HG02798 (cell line): ENCODE data around the gene ZNF280B.
"Not testable (repeated sequence)": the region's sequence is repeated elsewhere in the genome, so short reads cannot be mapped to it uniquely, and the experiment has no call there.

Source experiments
- ATAC-seq: cut with Tn5 transposase; IDR thresholded peaks from one replicate; pipeline ENCODE4 v1.9.1; 2021; ENCODE audit warnings: mild to moderate bottlenecking; ENCODE audit not compliant: unreplicated experiment, poor library complexity

The ZNF280B gene

GRCh38 chr22:22536515-22536914 is 28.0 kb upstream of the ZNF280B start:
- no peak for ATAC-seq

- no peak for ATAC-seq
These were observed 27.1 kb upstream of the ZNF280B start for GRCh38 chr22:22535662-22536061.

GRCh38 chr22:22534604-22535415 is 26.3 kb upstream of the ZNF280B start:
- no peak for ATAC-seq

GRCh38 chr22:22533863-22534262 is 25.3 kb upstream of the ZNF280B start:
- no peak for ATAC-seq

GRCh38 chr22:22533417-22533816 is 24.9 kb upstream of the ZNF280B start:
- ATAC-seq: no peak

GRCh38 chr22:22532547-22533071 is 24.1 kb upstream of the ZNF280B start:
- ATAC-seq: not testable (repeated sequence)

GRCh38 chr22:22531770-22532546 is 23.4 kb upstream of the ZNF280B start:
- no peak for ATAC-seq

GRCh38 chr22:22528780-22529179 is 20.2 kb upstream of the ZNF280B start:
- no peak for ATAC-seq

- no peak for ATAC-seq
These were observed 18.8 kb upstream of the ZNF280B start for GRCh38 chr22:22527312-22527711.

GRCh38 chr22:22526125-22526912 is 17.8 kb upstream of the ZNF280B start:
- ATAC-seq: no peak

GRCh38 chr22:22523494-22523893 is 15.0 kb upstream of the ZNF280B start:
- no peak for ATAC-seq

- no peak for ATAC-seq
These were observed 13.1 kb upstream of the ZNF280B start for GRCh38 chr22:22521631-22522030.

GRCh38 chr22:22520667-22521602 is 12.4 kb upstream of the ZNF280B start:
- no peak for ATAC-seq

GRCh38 chr22:22520020-22520656 is 11.6 kb upstream of the ZNF280B start, which contains the start of gene ZNF280A:
TSS of gene ZNF280A (minus strand) at chr22:22520270. CDS start at chr22:22515630, 4,640 bp downstream.
- no peak for ATAC-seq

GRCh38 chr22:22519591-22519990 is 11.0 kb upstream of the ZNF280B start:
- ATAC-seq: no peak

- no peak for ATAC-seq
These were observed 8.4 kb upstream of the ZNF280B start for GRCh38 chr22:22516992-22517391.

- ATAC-seq: no peak
These were observed 7.3 kb upstream of the ZNF280B start for GRCh38 chr22:22515890-22516289.

GRCh38 chr22:22514431-22514830 is 5.9 kb upstream of the ZNF280B start:
- ATAC-seq: not testable (repeated sequence)

- ATAC-seq: no peak
These were observed 5.1 kb upstream of the ZNF280B start for GRCh38 chr22:22513619-22514018.
